Endodermal cell (in vitro differentiated cells): ENCODE measurements around the gene SLC7A9. TPM values are rescaled to one million over a fixed set of nuclear protein-coding genes. Genes with fewer than 3 reads are reported as not detected.
"Not testable (repeated sequence)": the region's sequence is repeated elsewhere in the genome, so short reads cannot be mapped to it uniquely, and the experiment has no call there.

Experiments used
- DNase-seq: peaks from one replicate; pipeline ENCODE4 v3.0.0-alpha.2; 2017
- H3K27ac ChIP-seq: 2 replicates; pipeline ENCODE4 v1.5.1; 2013; ENCODE audit warnings: mild to moderate bottlenecking, low read depth, low read length, moderate library complexity
- H3K27me3 ChIP-seq: 2 replicates; pipeline ENCODE4 v1.6.1; 2013; ENCODE audit warnings: mild to moderate bottlenecking, low read length, moderate library complexity; ENCODE audit not compliant: insufficient read depth, control insufficient read depth, poor library complexity, severe bottlenecking
- H3K36me3 ChIP-seq: 2 replicates; pipeline ENCODE4 v1.7.0; 2013; ENCODE audit warnings: mild to moderate bottlenecking, low read length, moderate library complexity; ENCODE audit not compliant: control insufficient read depth, insufficient read depth
- H3K4me1 ChIP-seq: one replicate; pipeline ENCODE4 v1.7.0; 2013; ENCODE audit warnings: low read length; ENCODE audit not compliant: control insufficient read depth, insufficient read depth
- H3K4me3 ChIP-seq: 2 replicates; pipeline ENCODE4 v1.5.1; 2013; ENCODE audit warnings: mild to moderate bottlenecking, low read length, moderate library complexity
- H3K9ac ChIP-seq: 2 replicates; pipeline ENCODE4 v1.6.1; 2013; ENCODE audit warnings: mild to moderate bottlenecking, low read length, moderate library complexity; ENCODE audit not compliant: poor library complexity, severe bottlenecking; ENCODE audit errors: extremely low read depth
- H3K9me3 ChIP-seq: 2 replicates; pipeline ENCODE4 v1.6.1; 2013; ENCODE audit warnings: mild to moderate bottlenecking, low read length, moderate library complexity; ENCODE audit not compliant: control insufficient read depth
- H3K27ac Mint-ChIP-seq: 2 replicates; pipeline ENCODE4 v1.8.0; 2020; ENCODE audit warnings: mixed read lengths
- H3K27me3 Mint-ChIP-seq: 2 replicates; pipeline ENCODE4 v1.8.0; 2021; ENCODE audit warnings: mild to moderate bottlenecking, mixed read lengths; ENCODE audit not compliant: insufficient read depth
- H3K36me3 Mint-ChIP-seq: 2 replicates; pipeline ENCODE4 v1.8.0; 2020; ENCODE audit warnings: low read depth, mixed read lengths
- H3K4me1 Mint-ChIP-seq: 2 replicates; pipeline ENCODE4 v1.8.0; 2020; ENCODE audit warnings: mixed read lengths
- H3K4me3 Mint-ChIP-seq: 2 replicates; pipeline ENCODE4 v1.8.0; 2020; ENCODE audit warnings: mild to moderate bottlenecking, moderate library complexity, mixed read lengths
- H3K9me3 Mint-ChIP-seq: 2 replicates; pipeline ENCODE4 v1.8.0; 2020; ENCODE audit warnings: mild to moderate bottlenecking, mixed read lengths
- CTCF ChIP-seq: fragments of 200-600 bp; sonication (generic); conservative IDR thresholded peaks from 2 replicates; pipeline ENCODE4 v1.5.0; 2021; ENCODE audit warnings: antibody characterized with exemption, mild to moderate bottlenecking
- WGBS, 2 experiments: methylation state at CpG; one replicate each; pipeline versions ENCODE4 v1.1.5 to v1.1.7; 2013; ENCODE audit warnings: missing lambda C conversion rate in 2 of 2, mixed read lengths in 1 of 2; ENCODE audit not compliant: insufficient coverage in 1 of 2, insufficient read length in 1 of 2; 5-methylcytosine and 5-hydroxymethylcytosine counted together
- total RNA-seq, 2 donors: library from RNA; stranded (reverse); fragmentation: NEBNext Ultra II Directional in 1 of 2; extraction: Animal tissue kit (Norgen Biotek cat#: 25700) in 1 of 2; gene quantifications; 2 replicates in 1 of 2; 3 replicates in 1 of 2; pipeline ENCODE4 v1.2.1, GENCODE V29; 2021

SLC7A9 gene
- total RNA-seq, 2 donors from 2014 or later: 0.18 TPM; not detected in 1

DNA sequence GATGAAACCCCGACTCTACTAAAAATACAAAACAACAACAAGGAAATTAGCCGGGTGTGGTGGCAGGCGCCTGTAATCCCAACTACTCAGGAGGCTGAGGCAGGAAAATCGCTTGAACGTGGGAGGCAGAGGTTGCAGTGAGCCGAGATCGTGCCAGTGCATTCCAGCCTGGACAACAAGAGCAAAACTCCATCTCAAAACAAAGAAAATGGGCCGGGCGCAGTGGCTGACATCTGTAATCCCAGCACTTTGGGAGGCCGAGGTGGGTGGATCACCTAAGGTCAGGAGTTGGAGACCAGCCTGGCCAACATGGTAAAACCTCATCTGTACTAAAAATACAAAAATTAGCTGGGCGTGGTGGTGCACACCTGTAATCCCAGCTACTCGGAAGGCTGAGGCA lies 37.5 kb downstream of the SLC7A9 start:
- H3K9me3 Mint-ChIP-seq, H3K4me3 ChIP-seq, H3K36me3 Mint-ChIP-seq, H3K27ac Mint-ChIP-seq, DNase-seq, H3K27me3 Mint-ChIP-seq, H3K4me1 ChIP-seq, H3K9ac ChIP-seq, H3K36me3 ChIP-seq, H3K27ac ChIP-seq, H3K27me3 ChIP-seq, H3K4me3 Mint-ChIP-seq: not testable (repeated sequence)
- H3K9me3 ChIP-seq: peaks cover 15% of the 10 kb centered on the region
- WGBS, 2 experiments: 77 to 94% methylated on average over 6 to 12 of the region's 12 CpGs
- H3K4me1 Mint-ChIP-seq: peaks cover 12% of the 10 kb centered on the region

- peaks cover 4% of the 10 kb centered on the region for H3K4me1 ChIP-seq
- Mint-ChIP-seq H3K9me3 (peaks cover 9% of the 10 kb centered on the region), H3K4me3 (no peak overlapping the region), H3K4me1 (peaks cover 12% of the 10 kb centered on the region), H3K27ac (peak overlapping the region; percentile 10), H3K36me3 (no peaks in the 10 kb centered on the region), H3K27me3 (no peaks in the 10 kb centered on the region)
- no peak for TF ChIP-seq CTCF
- no peak overlapping the region for H3K9ac ChIP-seq
- no peak overlapping the region for H3K4me3 ChIP-seq
- peaks cover 20% of the 10 kb centered on the region for H3K9me3 ChIP-seq
- no peak for DNase-seq
- H3K27ac ChIP-seq: no peak overlapping the region
- H3K36me3 ChIP-seq: no peaks in the 10 kb centered on the region
- H3K27me3 ChIP-seq: no peaks in the 10 kb centered on the region
- 93 to 96% methylated on average over 5 of the region's 5 CpGs for WGBS, 2 experiments
Observed at GRCh38 chr19:32831611-32832010, 38.0 kb downstream of the SLC7A9 start.

GRCh38 chr19:32830231-32831014 lies 39.1 kb downstream of the SLC7A9 start:
- DNase-seq: no peak
- H3K9me3 Mint-ChIP-seq: peaks cover 9% of the 10 kb centered on the region
- Histone ChIP-seq H3K27ac (no peak overlapping the region), H3K4me3 (no peak overlapping the region), H3K36me3 (no peaks in the 10 kb centered on the region), H3K4me1 (peaks cover 4% of the 10 kb centered on the region), H3K27me3 (no peaks in the 10 kb centered on the region), H3K9me3 (peaks cover 28% of the 10 kb centered on the region), H3K9ac (no peak overlapping the region)
- TF ChIP-seq CTCF: no peak
- H3K27ac Mint-ChIP-seq: no peak overlapping the region
- H3K4me1 Mint-ChIP-seq: peaks cover 12% of the 10 kb centered on the region
- H3K27me3 Mint-ChIP-seq: no peaks in the 10 kb centered on the region
- H3K4me3 Mint-ChIP-seq: no peak overlapping the region
- no peaks in the 10 kb centered on the region for H3K36me3 Mint-ChIP-seq
- 95% methylated on average over 4 to 8 of the region's 8 CpGs for WGBS, 2 experiments
